AG09319 (cell line): Measurements from ENCODE around the gene IFITM1.

Experiments
- DNase-seq: peaks from one replicate; pipeline ENCODE4 v3.0.0-alpha.2; 2010; ENCODE audit warnings: low read depth; ENCODE audit errors: extremely low read depth
- TF ChIP-seq, protein P1 (sequence below): IDR thresholded peaks from 2 replicates; pipeline ENCODE4 v1.5.1; 2011; ENCODE audit warnings: low read depth, mild to moderate bottlenecking, inconsistent platforms, low read length, moderate library complexity

Gene IFITM1

GRCh38 chr11:271319-271715 lies 42.5 kb upstream of the IFITM1 start:
- TF ChIP-seq, protein P1, sequence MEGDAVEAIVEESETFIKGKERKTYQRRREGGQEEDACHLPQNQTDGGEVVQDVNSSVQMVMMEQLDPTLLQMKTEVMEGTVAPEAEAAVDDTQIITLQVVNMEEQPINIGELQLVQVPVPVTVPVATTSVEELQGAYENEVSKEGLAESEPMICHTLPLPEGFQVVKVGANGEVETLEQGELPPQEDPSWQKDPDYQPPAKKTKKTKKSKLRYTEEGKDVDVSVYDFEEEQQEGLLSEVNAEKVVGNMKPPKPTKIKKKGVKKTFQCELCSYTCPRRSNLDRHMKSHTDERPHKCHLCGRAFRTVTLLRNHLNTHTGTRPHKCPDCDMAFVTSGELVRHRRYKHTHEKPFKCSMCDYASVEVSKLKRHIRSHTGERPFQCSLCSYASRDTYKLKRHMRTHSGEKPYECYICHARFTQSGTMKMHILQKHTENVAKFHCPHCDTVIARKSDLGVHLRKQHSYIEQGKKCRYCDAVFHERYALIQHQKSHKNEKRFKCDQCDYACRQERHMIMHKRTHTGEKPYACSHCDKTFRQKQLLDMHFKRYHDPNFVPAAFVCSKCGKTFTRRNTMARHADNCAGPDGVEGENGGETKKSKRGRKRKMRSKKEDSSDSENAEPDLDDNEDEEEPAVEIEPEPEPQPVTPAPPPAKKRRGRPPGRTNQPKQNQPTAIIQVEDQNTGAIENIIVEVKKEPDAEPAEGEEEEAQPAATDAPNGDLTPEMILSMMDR: no peak
- no peak for DNase-seq

DNA sequence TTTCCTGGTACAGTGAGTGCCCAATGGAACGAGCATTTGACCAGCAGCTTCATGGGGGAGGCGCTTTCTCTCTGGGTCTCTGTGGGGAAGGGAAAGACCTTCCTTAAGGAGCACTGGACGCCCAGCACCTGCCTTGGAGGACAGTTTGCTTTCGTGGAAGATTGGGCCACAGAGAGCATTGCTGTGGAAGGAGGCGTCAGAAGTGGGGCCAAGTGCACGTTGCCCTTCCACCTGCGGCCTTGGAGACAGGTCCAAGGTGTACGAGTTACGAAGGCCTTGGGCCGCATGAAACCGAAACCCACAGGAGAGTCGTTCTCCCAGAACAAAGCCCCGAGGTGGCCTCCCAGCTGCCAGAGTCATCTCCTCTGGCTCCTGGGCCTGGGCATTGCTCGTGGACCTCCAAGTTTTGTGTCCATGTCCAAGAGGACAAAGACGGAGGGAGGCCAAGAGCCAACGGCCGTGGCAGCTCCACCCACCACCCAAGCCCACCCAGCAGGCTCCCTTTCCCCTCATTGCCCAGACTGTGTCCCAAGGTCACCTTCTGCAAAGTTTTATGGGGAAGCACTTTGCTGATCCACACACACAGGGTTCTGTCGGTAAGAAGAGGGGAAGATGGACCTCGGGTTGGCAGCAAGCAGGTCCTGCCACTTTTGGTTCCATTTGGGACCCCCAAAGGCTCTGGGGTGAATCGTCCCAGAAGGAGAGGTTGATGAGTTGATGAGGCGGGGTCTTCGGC lies 41.5 kb upstream of the IFITM1 start:
- TF ChIP-seq, protein P1: no peak
- DNase-seq: no peak

DNA sequence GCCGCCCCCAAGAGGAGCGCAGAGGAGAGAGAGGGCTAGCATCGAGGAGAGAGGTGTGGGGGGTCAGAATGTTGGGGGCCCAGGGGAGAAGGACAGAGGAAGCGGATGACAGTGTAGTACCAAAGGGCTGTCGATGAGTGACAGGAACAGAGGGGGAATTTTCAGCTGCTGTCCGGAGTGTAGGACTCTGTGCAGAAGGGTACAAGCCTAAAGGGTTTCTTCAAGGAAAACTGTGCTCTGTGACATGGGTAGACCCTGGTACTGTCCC lies 41.0 kb upstream of the IFITM1 start:
- DNase-seq: no peak
- TF ChIP-seq, protein P1: no peak

DNA sequence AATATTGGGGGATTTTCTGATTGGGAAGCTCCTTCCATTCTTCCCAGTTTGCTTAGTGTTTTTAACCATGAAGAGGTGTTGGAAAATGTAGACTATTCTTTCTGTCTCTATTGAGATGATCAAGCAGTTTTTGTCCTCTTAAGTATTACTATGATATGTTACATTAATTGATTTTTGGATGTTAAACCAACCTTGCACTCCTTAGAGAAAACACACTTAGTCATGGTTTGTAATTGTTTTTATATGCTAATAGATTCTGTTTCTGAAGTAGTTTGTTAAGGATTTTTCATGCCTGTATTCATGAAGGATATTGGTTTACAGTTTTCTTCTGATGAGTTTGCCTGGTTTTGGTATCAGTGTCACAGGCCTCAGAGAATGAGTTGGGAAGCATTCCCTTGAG lies 37.6 kb upstream of the IFITM1 start:
- TF ChIP-seq, protein P1: no peak
- no peak for DNase-seq

DNA sequence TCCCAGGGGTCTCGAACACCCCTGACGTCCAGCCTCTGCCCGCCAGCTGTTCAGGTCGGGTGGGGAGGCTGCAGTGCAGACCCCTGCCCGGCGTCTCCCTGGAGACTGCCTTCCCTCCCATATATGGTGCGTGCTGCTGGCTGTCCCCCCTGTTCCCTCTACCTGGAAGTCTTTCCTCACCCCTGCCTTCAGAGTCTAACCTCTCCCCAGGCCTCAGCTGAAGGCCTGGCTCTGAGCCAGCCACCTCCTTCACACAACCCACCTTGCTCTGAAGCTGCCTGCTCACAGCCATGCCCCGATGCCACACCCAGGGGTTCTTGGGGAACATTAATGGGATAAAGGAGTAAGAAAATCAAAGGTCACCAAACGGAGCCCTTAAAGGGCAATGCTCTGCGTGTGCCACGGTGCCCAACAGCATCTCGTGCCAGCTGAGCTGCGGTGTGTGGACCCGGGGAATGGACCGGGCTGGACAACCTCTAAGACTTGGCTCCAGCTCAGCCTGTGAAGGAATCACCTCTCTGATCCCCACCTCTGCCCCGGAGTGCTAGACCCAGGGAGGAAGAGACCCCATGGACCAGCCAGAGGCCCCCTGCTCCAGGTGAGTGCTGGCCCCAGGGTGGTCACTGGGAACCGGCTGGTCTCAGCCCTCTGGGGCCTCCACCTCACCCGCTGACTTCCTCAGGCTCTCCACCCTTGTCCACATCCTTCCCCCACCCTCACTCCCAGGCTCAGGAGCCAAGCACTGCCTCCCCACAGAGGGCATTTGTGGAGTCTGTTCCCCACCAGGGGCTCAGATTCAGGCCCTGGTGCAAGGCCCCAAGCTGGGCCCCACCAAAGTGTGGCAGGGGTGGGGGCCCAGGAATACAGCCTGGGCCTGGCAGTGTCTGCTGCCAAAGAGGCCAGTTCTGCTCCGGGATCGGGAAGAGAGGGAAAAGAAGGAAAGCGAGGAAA lies 35.6 kb upstream of the IFITM1 start, which contains the start of gene NLRP6:
Gene NLRP6, plus strand, starts transcription at position 407 of the 951 bp plus-strand sequence. Its CDS starts 163 bp downstream, at position 570.
- no peak for DNase-seq
- TF ChIP-seq, protein P1: no peak

DNA sequence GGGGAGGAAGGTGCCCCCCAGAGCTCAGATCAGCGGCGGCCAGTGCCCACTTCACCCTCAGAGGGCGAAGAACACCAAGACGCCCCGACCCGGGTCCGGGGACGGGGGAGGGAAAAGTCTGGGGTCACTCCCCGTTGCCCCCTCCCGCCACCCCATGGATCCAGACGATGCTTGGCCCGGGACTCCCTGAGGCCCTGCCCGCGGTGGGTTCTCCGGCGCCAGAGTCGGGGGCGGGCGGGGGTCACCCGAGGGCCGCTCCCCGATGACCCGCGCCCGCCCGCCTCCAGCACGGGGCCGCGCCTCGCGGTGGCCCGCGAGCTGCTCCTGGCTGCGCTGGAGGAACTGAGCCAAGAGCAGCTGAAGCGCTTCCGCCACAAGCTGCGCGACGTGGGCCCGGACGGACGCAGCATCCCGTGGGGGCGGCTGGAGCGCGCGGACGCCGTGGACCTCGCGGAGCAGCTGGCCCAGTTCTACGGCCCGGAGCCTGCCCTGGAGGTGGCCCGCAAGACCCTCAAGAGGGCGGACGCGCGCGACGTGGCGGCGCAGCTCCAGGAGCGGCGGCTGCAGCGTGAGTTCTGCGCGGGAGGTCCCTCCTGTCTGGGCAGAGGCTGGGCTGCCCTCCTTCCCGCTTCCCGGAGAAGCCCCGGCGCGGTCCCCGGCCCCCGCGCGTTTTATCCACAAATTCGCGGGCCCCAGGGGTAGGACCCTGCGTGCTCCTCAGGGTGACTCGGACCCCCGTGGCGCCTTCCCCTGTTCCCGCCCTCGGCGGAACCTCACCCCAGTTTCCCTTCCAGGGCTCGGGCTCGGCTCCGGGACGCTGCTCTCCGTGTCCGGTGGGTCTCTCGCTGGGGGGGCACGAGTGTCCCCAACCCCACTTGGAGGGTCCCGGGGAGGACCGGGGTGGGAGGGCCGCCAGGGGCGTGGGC lies 34.5 kb upstream of the IFITM1 start:
- TF ChIP-seq, protein P1: no peak
- DNase-seq: no peak
